Parathyroid adenoma (tissue), 2 donors: Measurements from ENCODE around the gene ABHD11.

ENCODE experiments used
- H2AFZ ChIP-seq: fragments of 300-600 bp; sonication (generic); one replicate; pipeline ENCODE4 v1.7.0; 2017; ENCODE audit warnings: antibody characterized with exemption, mild to moderate bottlenecking
- H3K27ac ChIP-seq: fragments of 300-600 bp; sonication (generic); one replicate; pipeline ENCODE4 v1.7.0; 2017
- H3K27me3 ChIP-seq: fragments of 300-600 bp; sonication (generic); one replicate; pipeline ENCODE4 v1.7.0; 2017; ENCODE audit warnings: low read length; ENCODE audit not compliant: control insufficient read depth, insufficient read depth
- H3K36me3 ChIP-seq: fragments of 300-600 bp; sonication (generic); one replicate; pipeline ENCODE4 v1.7.0; 2017; ENCODE audit warnings: low read length; ENCODE audit not compliant: control insufficient read depth, insufficient read depth
- H3K4me1 ChIP-seq: fragments of 300-600 bp; sonication (generic); one replicate; pipeline ENCODE4 v1.7.0; 2017; ENCODE audit warnings: control low read depth
- H3K4me2 ChIP-seq: fragments of 300-600 bp; sonication (generic); one replicate; pipeline ENCODE4 v1.7.0; 2017; ENCODE audit warnings: low read length
- H3K4me3 ChIP-seq: fragments of 300-600 bp; sonication (generic); one replicate; pipeline ENCODE4 v1.7.0; 2017; ENCODE audit warnings: low read depth, low read length
- H3K79me2 ChIP-seq: fragments of 300-600 bp; sonication (generic); one replicate; pipeline ENCODE4 v1.7.0; 2017; ENCODE audit warnings: control low read depth
- H3K9ac ChIP-seq: fragments of 300-600 bp; sonication (generic); one replicate; pipeline ENCODE4 v1.7.0; 2017; ENCODE audit warnings: mild to moderate bottlenecking
- H3K9me3 ChIP-seq: fragments of 300-600 bp; sonication (generic); one replicate; pipeline ENCODE4 v1.7.0; 2017; ENCODE audit warnings: low read length; ENCODE audit not compliant: control insufficient read depth
- TF ChIP-seq, protein P1 (sequence below): fragments of 300-600 bp; sonication (generic); IDR thresholded peaks from one replicate; pipeline ENCODE4 v1.7.0; 2017; ENCODE audit warnings: antibody characterized with exemption, mild to moderate bottlenecking
- donor health status: primary hyperparathyroidism.

ABHD11 gene

DNA sequence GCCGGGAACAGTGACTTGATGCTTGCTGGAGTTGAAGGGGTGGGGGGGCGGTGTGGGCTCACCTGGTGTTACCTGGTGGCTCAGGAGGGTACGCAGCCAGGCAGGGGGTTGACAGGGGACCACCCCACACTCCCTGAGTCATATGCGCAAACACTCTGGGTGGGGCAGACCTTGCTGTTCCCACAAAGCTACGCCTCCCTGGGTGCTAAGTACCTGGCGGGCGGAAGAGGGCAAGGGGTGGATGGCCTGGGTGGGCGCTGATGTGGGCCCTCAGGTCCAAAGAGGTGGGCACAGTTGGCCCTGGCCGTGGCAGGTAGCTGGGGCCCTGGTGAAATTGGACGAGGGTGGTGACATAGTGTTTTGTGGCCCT, 33.1 kb downstream of the ABHD11 start:
- TF ChIP-seq, protein P1, sequence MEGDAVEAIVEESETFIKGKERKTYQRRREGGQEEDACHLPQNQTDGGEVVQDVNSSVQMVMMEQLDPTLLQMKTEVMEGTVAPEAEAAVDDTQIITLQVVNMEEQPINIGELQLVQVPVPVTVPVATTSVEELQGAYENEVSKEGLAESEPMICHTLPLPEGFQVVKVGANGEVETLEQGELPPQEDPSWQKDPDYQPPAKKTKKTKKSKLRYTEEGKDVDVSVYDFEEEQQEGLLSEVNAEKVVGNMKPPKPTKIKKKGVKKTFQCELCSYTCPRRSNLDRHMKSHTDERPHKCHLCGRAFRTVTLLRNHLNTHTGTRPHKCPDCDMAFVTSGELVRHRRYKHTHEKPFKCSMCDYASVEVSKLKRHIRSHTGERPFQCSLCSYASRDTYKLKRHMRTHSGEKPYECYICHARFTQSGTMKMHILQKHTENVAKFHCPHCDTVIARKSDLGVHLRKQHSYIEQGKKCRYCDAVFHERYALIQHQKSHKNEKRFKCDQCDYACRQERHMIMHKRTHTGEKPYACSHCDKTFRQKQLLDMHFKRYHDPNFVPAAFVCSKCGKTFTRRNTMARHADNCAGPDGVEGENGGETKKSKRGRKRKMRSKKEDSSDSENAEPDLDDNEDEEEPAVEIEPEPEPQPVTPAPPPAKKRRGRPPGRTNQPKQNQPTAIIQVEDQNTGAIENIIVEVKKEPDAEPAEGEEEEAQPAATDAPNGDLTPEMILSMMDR, result no peak
- H3K27me3 ChIP-seq, result no peaks in the 10 kb centered on the region
- no peaks in the 10 kb centered on the region for H3K36me3 ChIP-seq
- H3K79me2 ChIP-seq, result no peaks in the 10 kb centered on the region
- no peak overlapping the region for H3K27ac ChIP-seq
- no peak overlapping the region for H3K4me3 ChIP-seq
- no peak overlapping the region for H3K9ac ChIP-seq
- H2AFZ ChIP-seq, result no peak overlapping the region
- H3K4me1 ChIP-seq, result no peaks in the 10 kb centered on the region
- H3K4me2 ChIP-seq, result no peak overlapping the region
- no peaks in the 10 kb centered on the region for H3K9me3 ChIP-seq

DNA sequence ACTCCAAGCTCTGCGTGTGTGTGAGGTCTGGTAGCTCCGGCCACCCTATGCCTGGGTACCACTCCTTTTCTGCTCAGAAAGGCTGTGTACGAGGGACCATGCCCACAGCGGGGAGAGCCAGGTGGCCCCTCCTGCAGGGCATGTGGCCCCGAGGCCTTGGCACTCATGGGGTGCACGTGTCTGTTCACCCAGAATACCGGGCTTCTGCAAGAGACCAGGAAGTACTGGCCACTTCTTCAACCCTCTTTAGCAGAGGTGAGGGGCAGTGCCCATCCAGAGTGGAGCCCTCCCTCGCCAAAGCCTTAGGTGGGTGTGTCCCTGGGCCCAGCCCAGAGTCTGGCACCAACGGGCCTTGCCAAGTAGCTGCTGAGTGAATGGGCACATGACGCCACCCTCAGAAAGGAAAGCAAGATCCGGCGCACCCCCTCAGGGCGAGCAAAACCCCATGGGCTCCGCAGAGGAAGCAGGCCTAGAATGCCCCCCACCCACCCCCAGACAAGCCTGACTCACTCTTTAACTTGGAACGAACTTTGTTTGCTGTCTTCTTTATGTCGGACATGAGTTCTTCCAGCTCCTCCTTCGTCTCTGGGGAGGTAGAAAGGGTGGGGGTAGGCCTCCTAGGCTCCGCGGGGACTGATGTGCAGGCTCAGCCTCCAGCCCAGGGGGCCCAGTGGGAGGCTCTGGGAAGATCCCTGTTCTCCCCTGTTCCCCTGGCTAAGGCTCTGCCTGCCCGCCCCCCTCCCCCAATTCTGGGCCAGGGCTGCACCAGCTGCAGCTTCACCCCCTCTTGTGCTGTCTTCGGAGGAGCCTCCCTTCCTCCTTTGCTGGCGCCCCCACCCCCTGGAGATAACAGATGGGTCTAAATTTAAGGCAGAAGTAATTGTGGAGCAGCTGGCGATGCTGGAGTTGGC, 33.7 kb downstream of the ABHD11 start:
- no peak overlapping the region for H3K4me2 ChIP-seq
- H3K36me3 ChIP-seq, result no peaks in the 10 kb centered on the region
- no peaks in the 10 kb centered on the region for H3K4me1 ChIP-seq
- H3K9ac ChIP-seq, result no peak overlapping the region
- H3K27me3 ChIP-seq, result no peaks in the 10 kb centered on the region
- H3K27ac ChIP-seq, result no peak overlapping the region
- TF ChIP-seq, protein P1, result no peak
- H3K79me2 ChIP-seq, result no peaks in the 10 kb centered on the region
- H3K9me3 ChIP-seq, result no peaks in the 10 kb centered on the region
- H3K4me3 ChIP-seq, result no peak overlapping the region
- H2AFZ ChIP-seq, result no peak overlapping the region

DNA sequence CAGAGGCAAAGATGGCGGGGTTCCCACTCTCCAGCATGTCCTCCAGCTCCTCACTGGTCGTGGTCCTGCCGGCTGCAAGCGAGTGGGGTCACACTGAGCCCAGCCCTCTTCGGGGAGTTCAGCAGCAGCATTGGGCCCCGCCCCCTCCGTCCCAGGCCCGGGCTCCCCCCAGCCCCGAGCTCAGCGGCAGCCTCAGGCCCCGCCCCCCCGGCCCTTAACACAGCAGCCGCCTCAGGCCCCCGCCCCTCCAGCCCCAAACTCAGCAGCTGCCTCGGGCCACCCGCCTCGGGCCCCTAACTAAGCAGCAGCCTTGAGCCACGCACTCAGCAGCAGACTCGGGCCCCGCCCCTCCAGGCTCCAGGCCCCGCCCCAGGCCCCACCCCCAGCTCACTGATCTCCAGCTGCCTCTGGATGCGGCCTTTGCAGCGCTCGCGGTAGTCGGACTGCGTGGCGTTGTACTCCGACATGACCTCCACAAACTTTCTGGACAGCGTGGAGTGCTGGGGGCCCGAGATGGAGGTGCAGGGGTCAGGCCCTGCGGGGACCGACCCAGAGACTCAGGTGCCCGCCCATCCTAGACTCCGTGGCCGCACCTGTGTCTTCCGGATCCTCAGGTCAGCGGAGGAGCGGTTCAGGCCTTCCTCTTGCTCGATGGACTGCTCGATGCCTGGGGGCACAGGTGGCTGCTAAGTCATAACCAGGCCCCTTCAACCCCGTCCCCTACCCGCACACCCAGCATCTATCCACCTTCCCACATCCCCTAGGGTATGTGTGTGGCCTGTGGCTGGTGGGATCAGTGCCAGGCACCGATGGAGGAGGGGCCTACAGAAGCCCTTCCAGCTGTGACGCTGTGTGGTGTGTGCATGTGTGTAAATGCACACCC, 34.6 kb downstream of the ABHD11 start:
- no peak overlapping the region for H3K27ac ChIP-seq
- no peaks in the 10 kb centered on the region for H3K79me2 ChIP-seq
- no peaks in the 10 kb centered on the region for H3K36me3 ChIP-seq
- no peak overlapping the region for H2AFZ ChIP-seq
- no peaks in the 10 kb centered on the region for H3K9me3 ChIP-seq
- H3K4me1 ChIP-seq, result no peaks in the 10 kb centered on the region
- H3K27me3 ChIP-seq, result no peaks in the 10 kb centered on the region
- H3K4me3 ChIP-seq, result no peak overlapping the region
- TF ChIP-seq, protein P1, result no peak
- no peak overlapping the region for H3K4me2 ChIP-seq
- no peak overlapping the region for H3K9ac ChIP-seq

DNA sequence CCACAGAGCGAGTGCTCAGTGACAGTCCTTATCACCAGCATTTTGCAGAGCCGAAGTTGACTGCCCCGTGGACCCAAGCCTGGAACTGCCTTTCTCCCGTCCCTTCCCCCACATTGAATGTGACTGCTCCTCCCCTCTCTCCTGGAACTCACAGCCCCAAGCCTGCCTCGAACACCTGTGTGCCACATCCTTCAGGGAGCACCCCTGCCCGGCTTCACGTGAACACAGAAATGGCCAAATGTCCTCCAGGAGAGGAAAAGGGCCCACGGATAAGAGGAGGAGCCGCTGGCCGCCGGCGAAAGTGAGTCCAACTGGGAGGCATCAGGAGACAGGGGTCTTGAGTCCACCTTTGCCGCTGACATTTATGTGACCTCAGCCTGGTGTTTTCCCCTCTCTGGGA, 35.4 kb downstream of the ABHD11 start:
- Histone ChIP-seq H3K27ac (no peak overlapping the region), H3K4me1 (no peaks in the 10 kb centered on the region), H3K27me3 (no peaks in the 10 kb centered on the region), H3K9me3 (no peaks in the 10 kb centered on the region), H3K4me2 (no peak overlapping the region), H2AFZ (no peak overlapping the region), H3K4me3 (no peak overlapping the region), H3K36me3 (no peaks in the 10 kb centered on the region), H3K9ac (no peak overlapping the region), H3K79me2 (no peaks in the 10 kb centered on the region)
- TF ChIP-seq, protein P1, result no peak
